Measurements from ENCODE around the gene CCL3. TPM values are rescaled to one million over a fixed set of nuclear protein-coding genes. Genes with fewer than 3 reads are reported as not detected.

The CCL3 gene
- total RNA-seq, 1 experiment from 2014 or later, result 0.98 TPM

DNA sequence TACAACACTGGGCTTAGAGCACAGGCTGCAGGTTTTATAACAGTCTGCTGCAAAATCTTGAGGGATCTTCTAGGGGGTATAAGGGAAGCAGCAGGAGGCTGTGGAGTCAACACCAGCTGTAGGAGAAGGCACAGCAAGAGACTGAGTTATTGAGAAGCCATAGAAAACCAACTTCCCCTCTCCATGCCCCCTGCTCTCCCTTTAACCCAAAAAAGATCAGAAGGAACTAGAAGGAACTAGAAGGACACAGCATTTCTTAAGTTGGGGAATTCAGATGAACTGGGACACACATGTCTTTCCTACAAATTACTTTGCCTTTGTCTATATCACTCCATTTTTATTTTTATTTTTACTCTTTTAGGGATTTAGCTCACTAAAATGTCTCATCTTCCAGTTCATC lies 32.0 kb downstream of the CCL3 start:
- Histone ChIP-seq H3K4me1 (ENCODE audit: control insufficient read depth in 1 of 2, insufficient read depth in 2 of 2, low read length in 2 of 2) (no peaks in the 10 kb centered on the region), H3K4me3 (replicated peaks in 1 of 2; ENCODE audit: low read depth in 1 of 2, low read length in 2 of 2) (no peak overlapping the region), H3K9me3 (ENCODE audit: control insufficient read depth in 1 of 2, insufficient read depth in 1 of 2, low read depth in 1 of 2, low read length in 2 of 2) (no peaks in the 10 kb centered on the region), H3K36me3 (ENCODE audit: control insufficient read depth in 1 of 2, insufficient read depth in 2 of 2, low read length in 2 of 2) (no peaks in the 10 kb centered on the region), H4K20me1 (ENCODE audit: insufficient read depth) (no peaks in the 10 kb centered on the region), H3K9me2 (ENCODE audit: insufficient read depth) (no peaks in the 10 kb centered on the region), H2AFZ (ENCODE audit: low read depth, low read length, poor library complexity, severe bottlenecking) (no peak overlapping the region), H3K9ac (ENCODE audit: low read length) (no peak overlapping the region), H3K27me3 (ENCODE audit: insufficient read depth, low read length) (0 out of 2 replicates have a peak, but pooled peaks cover 3% of the 10 kb centered on the region), H3K4me2 (ENCODE audit: low read length) (no peak overlapping the region), H3K27ac (ENCODE audit: low read depth, low read length) (no peak overlapping the region), H3K79me2 (ENCODE audit: insufficient read depth, low read length) (no peaks in the 10 kb centered on the region)
- RAD21 ChIA-PET (ENCODE audit: low non-redundant PET in 1 of 2, low total read pairs in 2 of 2, uncharacterized antibody in 2 of 2, unreplicated experiment in 2 of 2), result no interaction called here
- CTCF ChIA-PET, result interaction anchor here (2.3 kb wide), 1 partner anchor 15 kb away, joined by 9 read pairs; no protein-coding TSS in a partner anchor
- DNase-seq (ENCODE audit: low read depth, low spot score) (no peak), ATAC-seq (no peak)
- BruUV-seq (replicated peaks), result no TSS peak
- intact Hi-C loops (cut with micrococcal nuclease), result no loop called here
- POLR2A ChIA-PET, result no interaction called here
- no peak for TF ChIP-seq EGR1 (IDR thresholded peaks at IDR 0.05; ENCODE audit: low read depth)
- TF ChIP-seq ZNF274 (IDR thresholded peaks at IDR 0.05; ENCODE audit: low read depth, low read length), result no peak
- no peak for TF ChIP-seq YY1 (IDR thresholded peaks at IDR 0.05; ENCODE audit: extremely low read depth, insufficient replicate concordance, low read depth, low read length)
- no peak for TF ChIP-seq CBX3 (IDR thresholded peaks at IDR 0.05; ENCODE audit: low read depth)
- no peak for TF ChIP-seq SRF (IDR thresholded peaks at IDR 0.05; ENCODE audit: low read depth)
- TF ChIP-seq RAD21 (IDR thresholded peaks at IDR 0.05; ENCODE audit: low read depth), result no peak
- TF ChIP-seq POLR2A (IDR thresholded peaks at IDR 0.05; ENCODE audit: borderline replicate concordance, extremely low read depth, insufficient read depth, insufficient read length), result no peak
- no peak for TF ChIP-seq EZH2 (IDR thresholded peaks at IDR 0.05)
- TF ChIP-seq SP1 (IDR thresholded peaks at IDR 0.05; ENCODE audit: low read depth), result no peak
- TF ChIP-seq TCF7L2 (IDR thresholded peaks at IDR 0.05; ENCODE audit: borderline replicate concordance, extremely low read depth, insufficient read depth, insufficient read length), result no peak
- no peak for TF ChIP-seq JUND (IDR thresholded peaks at IDR 0.05)
- TF ChIP-seq, protein P1, sequence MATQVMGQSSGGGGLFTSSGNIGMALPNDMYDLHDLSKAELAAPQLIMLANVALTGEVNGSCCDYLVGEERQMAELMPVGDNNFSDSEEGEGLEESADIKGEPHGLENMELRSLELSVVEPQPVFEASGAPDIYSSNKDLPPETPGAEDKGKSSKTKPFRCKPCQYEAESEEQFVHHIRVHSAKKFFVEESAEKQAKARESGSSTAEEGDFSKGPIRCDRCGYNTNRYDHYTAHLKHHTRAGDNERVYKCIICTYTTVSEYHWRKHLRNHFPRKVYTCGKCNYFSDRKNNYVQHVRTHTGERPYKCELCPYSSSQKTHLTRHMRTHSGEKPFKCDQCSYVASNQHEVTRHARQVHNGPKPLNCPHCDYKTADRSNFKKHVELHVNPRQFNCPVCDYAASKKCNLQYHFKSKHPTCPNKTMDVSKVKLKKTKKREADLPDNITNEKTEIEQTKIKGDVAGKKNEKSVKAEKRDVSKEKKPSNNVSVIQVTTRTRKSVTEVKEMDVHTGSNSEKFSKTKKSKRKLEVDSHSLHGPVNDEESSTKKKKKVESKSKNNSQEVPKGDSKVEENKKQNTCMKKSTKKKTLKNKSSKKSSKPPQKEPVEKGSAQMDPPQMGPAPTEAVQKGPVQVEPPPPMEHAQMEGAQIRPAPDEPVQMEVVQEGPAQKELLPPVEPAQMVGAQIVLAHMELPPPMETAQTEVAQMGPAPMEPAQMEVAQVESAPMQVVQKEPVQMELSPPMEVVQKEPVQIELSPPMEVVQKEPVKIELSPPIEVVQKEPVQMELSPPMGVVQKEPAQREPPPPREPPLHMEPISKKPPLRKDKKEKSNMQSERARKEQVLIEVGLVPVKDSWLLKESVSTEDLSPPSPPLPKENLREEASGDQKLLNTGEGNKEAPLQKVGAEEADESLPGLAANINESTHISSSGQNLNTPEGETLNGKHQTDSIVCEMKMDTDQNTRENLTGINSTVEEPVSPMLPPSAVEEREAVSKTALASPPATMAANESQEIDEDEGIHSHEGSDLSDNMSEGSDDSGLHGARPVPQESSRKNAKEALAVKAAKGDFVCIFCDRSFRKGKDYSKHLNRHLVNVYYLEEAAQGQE (IDR thresholded peaks at IDR 0.05; ENCODE audit: low read depth), result no peak
- TF ChIP-seq, protein P2, sequence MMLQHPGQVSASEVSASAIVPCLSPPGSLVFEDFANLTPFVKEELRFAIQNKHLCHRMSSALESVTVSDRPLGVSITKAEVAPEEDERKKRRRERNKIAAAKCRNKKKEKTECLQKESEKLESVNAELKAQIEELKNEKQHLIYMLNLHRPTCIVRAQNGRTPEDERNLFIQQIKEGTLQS (IDR thresholded peaks at IDR 0.05), result no peak
- no peak for TF ChIP-seq ELF1 (IDR thresholded peaks at IDR 0.05; ENCODE audit: borderline replicate concordance, low read depth)
- no peak for TF ChIP-seq ZFX (IDR thresholded peaks at IDR 0.05)
- TF ChIP-seq, protein P3, sequence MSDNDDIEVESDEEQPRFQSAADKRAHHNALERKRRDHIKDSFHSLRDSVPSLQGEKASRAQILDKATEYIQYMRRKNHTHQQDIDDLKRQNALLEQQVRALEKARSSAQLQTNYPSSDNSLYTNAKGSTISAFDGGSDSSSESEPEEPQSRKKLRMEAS (IDR thresholded peaks at IDR 0.05), result no peak
- no peak for TF ChIP-seq FOSL1 (IDR thresholded peaks at IDR 0.05; ENCODE audit: low read depth)
- no peak for TF ChIP-seq POLR2AphosphoS5 (IDR thresholded peaks at IDR 0.05; ENCODE audit: low read depth, low read length)
- TF ChIP-seq, protein P4, sequence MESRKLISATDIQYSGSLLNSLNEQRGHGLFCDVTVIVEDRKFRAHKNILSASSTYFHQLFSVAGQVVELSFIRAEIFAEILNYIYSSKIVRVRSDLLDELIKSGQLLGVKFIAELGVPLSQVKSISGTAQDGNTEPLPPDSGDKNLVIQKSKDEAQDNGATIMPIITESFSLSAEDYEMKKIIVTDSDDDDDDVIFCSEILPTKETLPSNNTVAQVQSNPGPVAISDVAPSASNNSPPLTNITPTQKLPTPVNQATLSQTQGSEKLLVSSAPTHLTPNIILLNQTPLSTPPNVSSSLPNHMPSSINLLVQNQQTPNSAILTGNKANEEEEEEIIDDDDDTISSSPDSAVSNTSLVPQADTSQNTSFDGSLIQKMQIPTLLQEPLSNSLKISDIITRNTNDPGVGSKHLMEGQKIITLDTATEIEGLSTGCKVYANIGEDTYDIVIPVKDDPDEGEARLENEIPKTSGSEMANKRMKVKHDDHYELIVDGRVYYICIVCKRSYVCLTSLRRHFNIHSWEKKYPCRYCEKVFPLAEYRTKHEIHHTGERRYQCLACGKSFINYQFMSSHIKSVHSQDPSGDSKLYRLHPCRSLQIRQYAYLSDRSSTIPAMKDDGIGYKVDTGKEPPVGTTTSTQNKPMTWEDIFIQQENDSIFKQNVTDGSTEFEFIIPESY (IDR thresholded peaks at IDR 0.05; ENCODE audit: extremely low read depth, insufficient replicate concordance, low read length), result no peak
- no peak for TF ChIP-seq SIN3A (IDR thresholded peaks at IDR 0.05; ENCODE audit: low read depth)
